ENCODE results near the gene HSF5.

The HSF5 gene, protein sequence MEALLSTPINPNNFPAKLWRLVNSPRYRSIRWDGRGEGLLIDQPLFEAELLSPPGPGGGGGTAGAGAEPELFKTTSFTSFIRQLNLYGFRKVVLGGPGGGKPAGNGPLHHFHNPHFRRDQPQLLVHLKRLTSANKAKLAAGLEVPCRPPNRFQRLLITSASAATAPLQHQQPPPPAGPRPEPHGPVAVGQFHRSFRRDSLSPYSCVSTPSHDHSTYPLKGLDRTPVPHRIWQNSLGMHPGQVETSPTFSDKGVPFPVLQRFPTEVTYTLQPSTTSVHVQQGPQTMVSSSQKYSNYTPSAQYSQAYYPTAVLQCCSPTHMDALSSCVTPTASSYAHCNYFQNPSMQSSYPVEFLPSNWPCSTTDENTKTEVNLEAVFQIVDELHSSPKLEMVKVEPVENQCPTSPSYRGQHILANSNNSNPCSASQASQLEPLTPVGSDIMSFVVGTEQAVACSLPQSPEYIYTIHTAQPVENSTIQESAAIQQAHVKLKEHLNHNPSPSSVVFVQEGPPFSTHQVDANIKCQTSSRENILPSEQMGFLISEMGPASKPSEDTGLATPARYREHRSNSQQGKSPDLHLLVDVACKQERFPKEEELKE

DNA sequence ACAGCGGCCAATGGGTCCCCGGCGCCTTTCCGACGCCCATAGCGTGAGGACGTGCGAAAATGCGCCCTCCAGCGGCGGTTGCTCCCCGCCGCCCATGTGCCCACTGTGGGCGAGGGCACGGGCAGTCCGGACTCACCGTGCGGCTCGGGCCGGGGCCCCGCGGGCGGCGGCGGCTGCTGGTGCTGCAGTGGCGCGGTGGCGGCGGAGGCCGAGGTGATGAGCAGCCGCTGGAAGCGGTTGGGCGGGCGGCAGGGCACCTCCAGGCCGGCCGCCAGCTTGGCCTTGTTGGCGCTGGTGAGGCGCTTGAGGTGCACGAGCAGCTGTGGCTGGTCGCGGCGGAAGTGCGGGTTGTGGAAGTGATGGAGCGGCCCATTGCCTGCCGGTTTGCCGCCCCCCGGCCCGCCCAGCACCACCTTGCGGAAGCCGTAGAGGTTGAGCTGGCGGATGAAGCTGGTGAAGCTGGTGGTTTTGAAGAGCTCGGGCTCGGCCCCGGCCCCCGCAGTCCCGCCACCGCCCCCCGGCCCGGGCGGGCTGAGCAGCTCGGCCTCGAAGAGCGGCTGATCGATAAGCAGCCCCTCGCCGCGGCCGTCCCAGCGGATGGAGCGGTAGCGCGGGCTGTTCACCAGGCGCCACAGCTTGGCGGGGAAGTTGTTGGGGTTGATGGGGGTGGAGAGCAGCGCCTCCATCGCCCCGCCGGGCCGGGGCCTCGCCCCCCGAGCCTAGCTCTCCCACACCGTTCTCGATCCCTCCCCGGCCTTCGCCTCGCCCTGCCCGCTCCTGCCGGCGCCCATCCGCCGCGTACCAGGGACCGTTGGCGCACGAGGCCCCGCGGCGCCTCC, at the start of gene HSF5:
Gene HSF5 (minus strand): TSS at position 820 of the 839 bp plus-strand sequence. CDS start 134 bp downstream, at position 686.
- TF ChIP-seq, protein P1, sequence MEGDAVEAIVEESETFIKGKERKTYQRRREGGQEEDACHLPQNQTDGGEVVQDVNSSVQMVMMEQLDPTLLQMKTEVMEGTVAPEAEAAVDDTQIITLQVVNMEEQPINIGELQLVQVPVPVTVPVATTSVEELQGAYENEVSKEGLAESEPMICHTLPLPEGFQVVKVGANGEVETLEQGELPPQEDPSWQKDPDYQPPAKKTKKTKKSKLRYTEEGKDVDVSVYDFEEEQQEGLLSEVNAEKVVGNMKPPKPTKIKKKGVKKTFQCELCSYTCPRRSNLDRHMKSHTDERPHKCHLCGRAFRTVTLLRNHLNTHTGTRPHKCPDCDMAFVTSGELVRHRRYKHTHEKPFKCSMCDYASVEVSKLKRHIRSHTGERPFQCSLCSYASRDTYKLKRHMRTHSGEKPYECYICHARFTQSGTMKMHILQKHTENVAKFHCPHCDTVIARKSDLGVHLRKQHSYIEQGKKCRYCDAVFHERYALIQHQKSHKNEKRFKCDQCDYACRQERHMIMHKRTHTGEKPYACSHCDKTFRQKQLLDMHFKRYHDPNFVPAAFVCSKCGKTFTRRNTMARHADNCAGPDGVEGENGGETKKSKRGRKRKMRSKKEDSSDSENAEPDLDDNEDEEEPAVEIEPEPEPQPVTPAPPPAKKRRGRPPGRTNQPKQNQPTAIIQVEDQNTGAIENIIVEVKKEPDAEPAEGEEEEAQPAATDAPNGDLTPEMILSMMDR (IDR thresholded peaks at IDR 0.05; ENCODE audit: low read depth, low read length), result no peak
- TF ChIP-seq, protein P2, sequence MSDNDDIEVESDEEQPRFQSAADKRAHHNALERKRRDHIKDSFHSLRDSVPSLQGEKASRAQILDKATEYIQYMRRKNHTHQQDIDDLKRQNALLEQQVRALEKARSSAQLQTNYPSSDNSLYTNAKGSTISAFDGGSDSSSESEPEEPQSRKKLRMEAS (IDR thresholded peaks at IDR 0.05; ENCODE audit: low read depth, low read length), result no peak
- TF ChIP-seq POLR2A (IDR thresholded peaks at IDR 0.05; ENCODE audit: extremely low read depth, insufficient read length) (no peak), MYC (IDR thresholded peaks at IDR 0.05; ENCODE audit: low read depth, low read length) (no peak)
- no peak for DNase-seq (ENCODE audit: low read depth)
- H3K4me3 ChIP-seq (ENCODE audit: low read depth, low read length), result no peak within 1 kb of the TSS

DNA sequence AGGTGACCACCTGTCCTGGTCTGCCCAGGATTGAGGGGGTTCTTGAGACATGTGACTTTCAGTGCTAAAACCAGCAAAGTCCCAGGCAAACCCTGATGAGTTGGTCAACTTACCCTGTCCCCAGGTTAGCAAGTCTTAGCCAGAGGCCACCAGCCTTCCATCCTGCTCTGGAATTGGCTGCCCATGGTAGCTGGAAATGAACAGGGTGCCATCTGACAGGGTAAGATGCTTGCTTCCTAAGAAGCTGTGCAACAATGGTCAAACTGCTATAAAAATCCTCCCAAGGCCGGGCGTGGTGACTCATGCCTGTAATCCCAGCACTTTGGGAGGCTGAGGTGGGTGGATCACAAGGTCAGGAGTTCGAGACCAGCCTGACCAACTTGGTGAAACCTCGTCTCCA, 49.1 kb upstream of the HSF5 start:
- no peak overlapping the region for H3K4me3 ChIP-seq (ENCODE audit: low read depth, low read length)
- TF ChIP-seq, protein P2 (IDR thresholded peaks at IDR 0.05; ENCODE audit: low read depth, low read length), result no peak
- TF ChIP-seq MYC (IDR thresholded peaks at IDR 0.05; ENCODE audit: low read depth, low read length) (no peak), POLR2A (IDR thresholded peaks at IDR 0.05; ENCODE audit: extremely low read depth, insufficient read length) (no peak)
- TF ChIP-seq, protein P1 (IDR thresholded peaks at IDR 0.05; ENCODE audit: low read depth, low read length), result no peak
- DNase-seq (ENCODE audit: low read depth), result no peak

DNA sequence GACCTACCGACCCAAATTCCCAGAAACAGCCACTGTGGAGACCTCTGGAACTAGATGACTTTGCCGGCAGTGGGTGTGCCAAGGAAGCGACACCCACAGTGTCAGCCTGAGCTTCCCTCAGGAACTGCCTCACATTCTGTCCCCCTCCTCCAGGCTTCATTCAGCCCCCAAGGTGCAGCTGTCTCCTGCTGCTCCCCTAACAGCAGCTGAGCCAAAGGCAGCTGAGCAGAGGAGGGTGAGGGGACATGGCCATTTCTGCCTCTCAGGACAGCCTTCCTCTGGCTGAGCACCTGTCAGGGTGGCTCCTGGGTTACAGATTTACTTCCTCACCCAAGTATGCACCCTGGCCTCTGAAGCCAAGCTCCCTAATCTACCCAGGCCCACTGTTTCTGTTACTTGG, 48.3 kb upstream of the HSF5 start:
- no peak for TF ChIP-seq MYC (IDR thresholded peaks at IDR 0.05; ENCODE audit: low read depth, low read length)
- TF ChIP-seq, protein P2 (IDR thresholded peaks at IDR 0.05; ENCODE audit: low read depth, low read length), result no peak
- TF ChIP-seq, protein P1 (IDR thresholded peaks at IDR 0.05; ENCODE audit: low read depth, low read length), result no peak
- TF ChIP-seq POLR2A (IDR thresholded peaks at IDR 0.05; ENCODE audit: extremely low read depth, insufficient read length), result no peak
- H3K4me3 ChIP-seq (ENCODE audit: low read depth, low read length), result no peak overlapping the region
- DNase-seq (ENCODE audit: low read depth), result no peak

DNA sequence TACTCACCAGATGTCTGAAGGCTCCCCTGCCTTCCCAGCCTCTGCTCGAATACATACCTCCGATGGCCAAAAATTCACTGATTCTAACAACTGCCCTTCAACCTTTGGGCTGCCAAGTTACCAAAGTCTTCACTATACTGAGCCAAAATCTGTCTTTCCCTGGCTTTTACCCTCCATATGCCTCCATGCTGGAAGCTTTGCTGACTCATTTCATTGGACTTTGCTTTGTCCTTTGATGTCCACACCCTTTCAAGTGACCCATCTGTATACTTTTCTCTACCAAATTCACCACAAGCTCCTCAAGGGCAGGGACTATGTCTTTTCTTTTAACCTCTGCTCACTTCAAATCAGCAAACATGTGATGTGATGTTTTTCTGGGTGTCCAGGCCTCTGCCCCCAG, 47.2 kb upstream of the HSF5 start:
- TF ChIP-seq, protein P1 (IDR thresholded peaks at IDR 0.05; ENCODE audit: low read depth, low read length), result no peak
- DNase-seq (ENCODE audit: low read depth), result no peak

DNA sequence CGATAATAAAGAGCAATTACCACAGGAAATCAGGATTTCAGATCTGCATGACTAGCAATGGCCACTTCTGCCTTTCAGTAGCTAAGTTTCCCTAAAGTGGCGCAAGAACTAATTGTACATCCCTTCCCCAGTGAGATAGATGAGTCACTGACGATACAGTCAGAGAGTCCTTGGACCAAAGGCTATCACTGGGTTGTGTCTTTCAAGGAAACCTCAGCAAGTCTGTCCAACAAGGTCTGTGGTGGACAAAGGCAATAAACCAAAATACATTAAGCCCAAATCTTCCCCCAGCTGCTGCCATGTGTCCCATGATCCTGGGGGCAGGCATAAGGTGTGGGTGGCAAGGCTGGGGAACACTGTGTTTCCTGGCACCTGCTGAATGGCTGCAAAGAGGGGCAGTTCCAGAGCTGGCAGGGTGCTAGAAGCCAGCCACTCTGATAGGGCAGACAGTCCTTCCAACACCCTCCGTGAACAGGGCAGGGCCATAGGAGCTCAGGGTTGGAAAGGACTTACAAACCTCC, 46.8 kb upstream of the HSF5 start:
- DNase-seq (ENCODE audit: low read depth), result peak; percentile 82
- TF ChIP-seq MYC (IDR thresholded peaks at IDR 0.05; ENCODE audit: low read depth, low read length) (no peak), POLR2A (IDR thresholded peaks at IDR 0.05; ENCODE audit: extremely low read depth, insufficient read length) (no peak)
- TF ChIP-seq, protein P1 (IDR thresholded peaks at IDR 0.05; ENCODE audit: low read depth, low read length), result no peak
- TF ChIP-seq, protein P2 (IDR thresholded peaks at IDR 0.05; ENCODE audit: low read depth, low read length), result no peak

More for the DNA sequence above, 47.2 kb upstream of the HSF5 start:
- no peak overlapping the region for H3K4me3 ChIP-seq (ENCODE audit: low read depth, low read length)

More for the DNA sequence above, 46.8 kb upstream of the HSF5 start:
- H3K4me3 ChIP-seq (ENCODE audit: low read depth, low read length), result no peak overlapping the region

Measured in NB4 (cell line).